ENCODE measurements around the gene CD47.
A peak's percentile ranks its signal among the peaks of the same experiment; 100 is the strongest.

The CD47 gene

GRCh38 chr3:108103886-108104797 is 13.3 kb upstream of the CD47 start:
- CTCF ChIA-PET = interaction anchor here (0.6 kb wide), 1 partner anchor 967 kb away, joined by 3 read pairs; no protein-coding TSS in a partner anchor
- Mint-ChIP-seq H3K9me3 (no peaks in the 10 kb centered on the region), H3K27me3 (peaks cover 15% of the 10 kb centered on the region), H3K27ac (no peak overlapping the region), H3K36me3 (no peaks in the 10 kb centered on the region), H3K4me1 (peaks cover 41% of the 10 kb centered on the region), H3K4me3 (no peak overlapping the region)
- DNase-seq = no peak

DNA sequence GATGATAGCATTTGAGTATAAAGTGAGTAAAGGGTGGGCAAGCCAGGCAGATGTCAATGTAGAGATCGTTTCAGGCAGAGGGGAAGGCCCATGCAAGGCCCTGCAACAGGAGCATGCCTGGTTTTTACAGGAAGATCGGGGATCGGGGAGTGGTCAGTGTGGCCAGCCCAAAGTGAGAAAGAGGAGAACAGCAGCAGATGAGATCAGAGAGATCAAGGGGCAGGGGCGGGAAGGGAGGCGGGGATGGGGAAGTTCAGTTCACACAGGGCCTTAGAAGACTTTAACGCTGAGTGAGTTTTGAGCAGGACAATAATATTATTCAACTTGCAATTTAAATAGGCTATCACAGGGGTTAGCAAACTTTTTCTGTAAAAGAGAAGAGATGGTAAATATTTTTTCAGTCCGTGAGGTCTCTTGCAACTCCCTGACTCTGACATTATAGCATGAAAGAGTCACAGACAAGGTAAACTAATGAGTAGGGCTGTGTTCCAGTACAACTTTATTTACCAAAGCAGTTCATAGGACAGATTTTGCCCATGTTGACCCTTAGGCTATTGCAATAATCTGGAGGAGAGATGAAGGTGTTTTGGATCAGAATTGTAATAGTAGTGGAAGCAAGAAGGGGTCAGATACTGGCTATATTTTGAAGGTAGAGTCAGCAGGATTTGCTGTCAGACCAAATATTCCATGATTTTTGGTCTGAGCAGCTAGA is 12.4 kb upstream of the CD47 start:
- no peak for DNase-seq
- Mint-ChIP-seq H3K36me3 (no peaks in the 10 kb centered on the region), H3K4me3 (no peak overlapping the region), H3K4me1 (peaks cover 42% of the 10 kb centered on the region), H3K9me3 (no peaks in the 10 kb centered on the region), H3K27me3 (peaks cover 15% of the 10 kb centered on the region), H3K27ac (no peak overlapping the region)
- CTCF ChIA-PET = no interaction called here

DNA sequence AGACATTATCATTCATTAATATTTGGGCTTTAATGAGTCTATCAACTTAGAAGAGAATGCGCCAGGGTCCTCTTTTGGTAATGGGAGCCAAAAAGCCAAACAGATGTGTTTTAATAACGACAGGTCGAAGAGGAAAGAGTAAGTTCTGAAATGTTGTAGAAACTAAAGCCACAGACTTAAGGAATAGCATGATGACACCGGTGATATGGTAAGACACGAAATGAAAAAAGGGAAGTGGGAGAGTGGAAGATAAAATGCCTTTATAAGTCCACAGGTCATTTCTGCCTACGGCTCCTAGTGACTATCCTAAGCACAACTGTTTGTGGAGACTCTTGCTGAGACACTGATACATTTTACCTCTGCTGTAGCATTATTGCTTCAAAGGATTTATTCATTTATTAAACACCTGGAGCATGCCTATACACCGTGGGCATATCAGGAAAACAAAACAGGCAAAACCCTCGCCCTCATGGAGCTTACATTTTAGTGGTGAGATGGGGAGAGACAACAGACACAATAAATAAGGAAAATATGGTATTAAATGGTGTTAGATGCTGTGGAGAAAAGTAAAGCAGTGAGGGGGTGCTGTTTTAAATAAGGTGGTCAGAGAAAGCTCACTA is 11.7 kb upstream of the CD47 start:
- Mint-ChIP-seq H3K9me3 (no peaks in the 10 kb centered on the region), H3K4me3 (no peak overlapping the region), H3K36me3 (no peaks in the 10 kb centered on the region), H3K4me1 (peaks cover 41% of the 10 kb centered on the region), H3K27ac (no peak overlapping the region), H3K27me3 (peaks cover 20% of the 10 kb centered on the region)
- DNase-seq = no peak
- CTCF ChIA-PET = no interaction called here

GRCh38 chr3:108100906-108101660 is 10.3 kb upstream of the CD47 start:
- H3K36me3 Mint-ChIP-seq = no peaks in the 10 kb centered on the region
- H3K4me1 Mint-ChIP-seq = peaks cover 51% of the 10 kb centered on the region
- no peak overlapping the region for H3K4me3 Mint-ChIP-seq
- CTCF ChIA-PET = no interaction called here
- peaks cover 20% of the 10 kb centered on the region for H3K27me3 Mint-ChIP-seq
- no peaks in the 10 kb centered on the region for H3K9me3 Mint-ChIP-seq
- DNase-seq = peak; percentile 48
- peak overlapping the region; percentile 73 for H3K27ac Mint-ChIP-seq

DNA sequence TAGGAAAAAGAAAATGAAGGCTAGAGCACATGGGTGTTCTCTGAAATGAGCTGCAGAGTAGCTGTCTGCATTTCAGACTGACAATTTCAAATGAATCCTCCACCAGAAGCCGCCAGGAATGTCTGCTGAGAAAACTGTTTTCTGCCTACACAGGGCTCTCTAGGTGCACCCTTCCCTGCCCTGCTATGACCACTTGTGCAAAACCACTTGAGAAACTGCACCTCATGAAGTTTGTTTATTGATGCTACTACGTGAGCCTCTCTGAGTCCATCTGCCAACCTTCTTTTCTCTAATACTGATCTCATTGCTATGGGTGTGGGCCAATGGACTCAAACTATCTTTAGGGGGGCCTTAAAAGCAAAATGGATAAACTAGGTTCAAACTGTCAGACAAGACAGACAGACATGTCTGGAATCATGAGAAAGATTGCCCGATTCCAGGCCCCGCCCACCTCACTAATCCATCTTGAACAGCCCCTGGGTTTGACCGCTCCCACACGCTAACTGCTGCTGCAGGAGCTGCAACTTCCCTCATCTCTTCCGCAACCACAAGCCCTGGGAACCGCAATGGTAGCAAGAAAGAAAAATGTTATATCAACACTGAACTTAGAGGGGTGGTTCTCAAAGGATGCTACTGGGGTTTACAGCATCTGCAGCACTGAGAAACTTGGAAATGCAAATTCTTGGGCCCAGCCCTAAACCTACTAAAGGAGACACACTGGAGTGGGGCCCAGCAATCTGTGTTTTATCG is 9.0 kb upstream of the CD47 start:
- peak; percentile 58 for DNase-seq
- H3K9me3 Mint-ChIP-seq = no peaks in the 10 kb centered on the region
- peak overlapping the region; percentile 63 for H3K27ac Mint-ChIP-seq
- CTCF ChIA-PET = no interaction called here
- H3K4me3 Mint-ChIP-seq = no peak overlapping the region
- no peaks in the 10 kb centered on the region for H3K36me3 Mint-ChIP-seq
- H3K4me1 Mint-ChIP-seq = peaks cover 52% of the 10 kb centered on the region
- H3K27me3 Mint-ChIP-seq = peaks cover 13% of the 10 kb centered on the region

GRCh38 chr3:108099244-108099643 is 8.4 kb upstream of the CD47 start:
- Mint-ChIP-seq H3K4me1 (peaks cover 52% of the 10 kb centered on the region), H3K4me3 (no peak overlapping the region)

DNA sequence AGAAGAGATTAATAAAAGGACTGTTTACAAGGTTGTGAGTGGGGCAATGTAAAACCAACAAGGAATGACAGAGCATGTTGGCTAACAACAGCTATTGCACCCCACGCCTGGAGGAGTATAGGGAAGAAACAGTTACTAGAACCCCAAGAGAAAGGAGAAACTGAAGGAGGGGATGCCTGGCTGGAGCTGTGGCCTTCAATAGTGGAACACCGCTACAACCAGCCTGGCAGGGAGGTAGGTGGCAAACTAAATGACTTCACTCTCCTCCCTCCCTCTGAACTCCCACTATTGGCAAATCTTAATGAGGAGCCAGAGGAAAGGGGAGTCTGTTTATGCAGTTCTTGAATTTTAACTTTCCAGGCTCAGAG is 7.2 kb upstream of the CD47 start:
- H3K4me3 Mint-ChIP-seq = no peak overlapping the region
- H3K27ac Mint-ChIP-seq = no peak overlapping the region
- H3K4me1 Mint-ChIP-seq = peaks cover 61% of the 10 kb centered on the region
- no peaks in the 10 kb centered on the region for H3K36me3 Mint-ChIP-seq
- CTCF ChIA-PET = no interaction called here
- H3K9me3 Mint-ChIP-seq = no peaks in the 10 kb centered on the region
- H3K27me3 Mint-ChIP-seq = peaks cover 5% of the 10 kb centered on the region
- no peak for DNase-seq

More at GRCh38 chr3:108099244-108099643, 8.4 kb upstream of the CD47 start:
- Mint-ChIP-seq H3K9me3 (no peaks in the 10 kb centered on the region), H3K27ac (no peak overlapping the region), H3K27me3 (peaks cover 9% of the 10 kb centered on the region), H3K36me3 (no peaks in the 10 kb centered on the region)
- CTCF ChIA-PET = no interaction called here
- DNase-seq = no peak

DNA sequence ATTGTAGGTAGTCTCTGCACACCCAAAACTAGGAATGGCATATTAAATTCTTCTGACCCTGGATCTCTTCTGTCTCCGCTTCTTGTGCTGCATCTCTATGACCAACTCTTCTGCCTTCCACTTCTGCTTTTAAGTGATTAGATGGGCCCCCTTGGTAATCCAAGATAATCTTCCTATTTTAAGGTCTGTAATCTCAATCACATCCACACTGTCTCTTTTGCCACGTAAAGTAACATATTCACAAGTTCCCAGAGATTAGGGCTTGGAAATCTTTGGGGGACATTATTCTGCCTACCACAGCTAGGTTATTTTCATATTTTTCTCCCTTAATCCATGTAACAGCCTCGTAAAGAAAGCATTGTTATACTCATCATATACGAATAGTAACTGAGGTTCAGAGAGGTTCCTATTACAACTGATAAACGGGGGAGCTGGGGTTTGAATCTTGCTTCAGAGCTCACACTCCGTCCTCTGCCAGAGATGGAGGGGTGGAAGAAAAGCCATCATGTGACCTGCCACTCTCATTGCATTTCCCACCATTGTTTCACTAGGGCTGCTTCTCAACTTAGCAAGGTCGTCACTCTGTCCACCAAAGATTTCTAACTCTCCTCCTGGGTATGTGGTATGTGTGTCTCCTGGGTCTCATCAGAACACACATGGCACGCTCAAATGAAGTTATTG is 6.6 kb upstream of the CD47 start:
- H3K27me3 Mint-ChIP-seq = peaks cover 5% of the 10 kb centered on the region
- CTCF ChIA-PET = no interaction called here
- peaks cover 66% of the 10 kb centered on the region for H3K4me1 Mint-ChIP-seq
- H3K27ac Mint-ChIP-seq = no peak overlapping the region
- no peak for DNase-seq
- H3K36me3 Mint-ChIP-seq = no peaks in the 10 kb centered on the region
- H3K9me3 Mint-ChIP-seq = no peaks in the 10 kb centered on the region
- no peak overlapping the region for H3K4me3 Mint-ChIP-seq

DNA sequence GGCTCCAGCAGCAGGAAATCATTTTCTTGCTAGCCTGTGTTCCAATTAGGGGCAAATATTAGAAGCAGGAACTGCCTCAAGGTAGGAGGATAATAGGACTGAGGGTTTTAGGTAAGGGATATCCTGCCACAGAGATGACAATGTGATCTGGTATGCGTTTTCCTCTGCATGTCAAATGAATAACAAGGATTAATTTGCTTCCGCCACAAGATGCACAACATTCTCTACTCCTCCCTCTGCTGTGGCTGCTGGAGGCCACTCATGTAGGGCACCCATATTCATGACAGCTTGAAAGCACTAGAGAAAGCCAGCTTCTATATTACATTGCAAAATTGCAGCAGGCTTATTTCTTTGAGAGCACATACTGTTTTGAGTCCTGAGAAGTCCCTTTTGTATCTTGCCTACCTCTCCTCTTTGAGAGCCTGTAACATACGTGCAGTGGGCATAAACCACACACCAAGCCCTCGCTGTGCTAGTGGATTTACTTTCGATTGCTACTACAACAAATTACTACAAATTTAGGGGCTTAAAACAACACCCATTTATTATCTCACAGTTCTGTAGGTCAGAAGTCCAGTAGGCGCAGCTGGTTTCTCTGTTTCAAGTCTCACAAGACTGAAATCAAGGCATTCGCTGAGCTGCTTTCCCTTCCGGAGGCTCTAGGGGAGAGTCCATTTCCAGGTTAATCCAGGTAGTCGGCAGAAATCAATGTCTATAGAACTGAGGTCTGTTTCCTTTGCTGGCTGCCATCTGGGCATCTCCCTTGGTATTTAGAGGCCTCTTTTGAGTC is 5.9 kb upstream of the CD47 start:
- Mint-ChIP-seq H3K4me3 (no peak overlapping the region), H3K27ac (peak overlapping the region; percentile 65)
- CTCF ChIA-PET = no interaction called here

GRCh38 chr3:108093616-108094015 is 2.8 kb upstream of the CD47 start:
- no peak for DNase-seq

More for the DNA sequence above, 5.9 kb upstream of the CD47 start:
- peak; percentile 39 for DNase-seq
- no peaks in the 10 kb centered on the region for H3K9me3 Mint-ChIP-seq
- H3K4me1 Mint-ChIP-seq = peaks cover 67% of the 10 kb centered on the region
- H3K36me3 Mint-ChIP-seq = peaks cover 1% of the 10 kb centered on the region
- peaks cover 5% of the 10 kb centered on the region for H3K27me3 Mint-ChIP-seq

DNA sequence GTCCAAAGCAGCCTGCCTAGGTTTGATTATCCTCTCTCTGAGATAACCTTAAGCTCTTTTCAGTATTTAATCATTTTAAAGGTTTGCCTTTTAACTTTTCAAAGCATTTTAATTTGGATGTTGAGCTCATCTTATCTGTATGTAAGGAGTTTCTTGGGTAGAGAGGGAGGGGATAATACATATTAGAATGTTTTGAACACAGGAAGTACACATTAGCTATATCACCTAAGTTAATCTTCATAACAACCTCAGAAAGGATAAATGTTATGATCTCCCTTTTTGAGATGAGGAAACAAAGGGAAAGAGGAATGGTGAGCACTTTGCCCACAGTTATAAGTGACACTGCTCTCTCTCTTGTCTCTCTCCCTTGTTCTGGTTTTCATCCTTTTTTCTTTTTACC is 2.2 kb upstream of the CD47 start:
- Mint-ChIP-seq H3K9me3 (no peaks in the 10 kb centered on the region), H3K27ac (peak overlapping the region; percentile 91), H3K4me3 (peak overlapping the region; percentile 76), H3K36me3 (peaks cover 13% of the 10 kb centered on the region), H3K4me1 (peaks cover 48% of the 10 kb centered on the region), H3K27me3 (peaks cover 9% of the 10 kb centered on the region)
- no peak for DNase-seq
- CTCF ChIA-PET = no interaction called here

More at GRCh38 chr3:108093616-108094015, 2.8 kb upstream of the CD47 start:
- Mint-ChIP-seq H3K9me3 (no peaks in the 10 kb centered on the region), H3K36me3 (peaks cover 12% of the 10 kb centered on the region), H3K4me3 (no peak overlapping the region), H3K27me3 (peaks cover 9% of the 10 kb centered on the region), H3K4me1 (peaks cover 48% of the 10 kb centered on the region), H3K27ac (peak overlapping the region; percentile 91)
- CTCF ChIA-PET = no interaction called here

DNA sequence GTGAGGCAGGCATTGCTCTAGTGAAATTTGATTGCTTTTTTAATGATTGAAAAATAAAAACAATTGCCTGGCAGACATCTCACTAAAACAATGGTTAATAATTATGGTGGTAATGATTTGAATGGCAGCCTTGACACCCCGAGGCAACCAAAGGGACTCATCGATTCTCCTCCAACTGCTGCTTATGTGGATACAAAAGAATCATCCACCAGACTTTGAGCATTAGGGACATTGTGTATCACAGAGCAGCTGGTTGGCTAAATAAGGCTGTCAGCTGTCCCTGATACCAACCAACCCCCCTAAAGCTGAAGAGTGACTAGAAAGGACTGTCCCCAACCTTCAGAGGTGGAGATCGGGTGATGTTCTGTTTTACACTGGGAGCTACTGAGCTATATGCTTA is 1.7 kb upstream of the CD47 start:
- H3K27me3 Mint-ChIP-seq = peaks cover 4% of the 10 kb centered on the region
- CTCF ChIA-PET = interaction anchor here (0.8 kb wide), 1 partner anchor 26 kb away, joined by 3 read pairs; no protein-coding TSS in a partner anchor
- peaks cover 18% of the 10 kb centered on the region for H3K36me3 Mint-ChIP-seq
- peak overlapping the region; percentile 91 for H3K27ac Mint-ChIP-seq
- H3K4me3 Mint-ChIP-seq = peak overlapping the region; percentile 76
- H3K4me1 Mint-ChIP-seq = peaks cover 45% of the 10 kb centered on the region
- no peaks in the 10 kb centered on the region for H3K9me3 Mint-ChIP-seq
- no peak for DNase-seq
